ENCODE data around the gene KLHL15.

GRCh38 chrX:23952391-23952790 is 74.6 kb downstream of the KLHL15 start:
- no peak for TF ChIP-seq CEBPB (IDR thresholded peaks at IDR 0.05)
- TF ChIP-seq TEAD4 (IDR thresholded peaks at IDR 0.05) = no peak
- no peak for TF ChIP-seq CREB1 (IDR thresholded peaks at IDR 0.05; ENCODE audit: low read depth)
- TF ChIP-seq TCF12 (IDR thresholded peaks at IDR 0.05; ENCODE audit: low read depth) = no peak
- no peak for TF ChIP-seq EP300 (IDR thresholded peaks at IDR 0.05; ENCODE audit: borderline replicate concordance)
- TF ChIP-seq NFIC (IDR thresholded peaks at IDR 0.05) = no peak
